HepG2 (cell line): Measurements from ENCODE around the gene NR1I2. TPM values are rescaled to one million over a fixed set of nuclear protein-coding genes. Genes with fewer than 3 reads are reported as not detected.

Experiments
- AHR ChIP-seq: IDR thresholded peaks from 2 replicates; pipeline ENCODE4 v1.6.1; 2018; ENCODE audit warnings: missing genetic modification reagents, missing compliant biosample characterization
- ARID2 ChIP-seq: sonication (generic); formaldehyde crosslinking; IDR thresholded peaks from 2 replicates; pipeline ENCODE4 v1.8.1; 2022; ENCODE audit warnings: mild to moderate bottlenecking, missing genetic modification reagents, borderline replicate concordance
- ASH2L ChIP-seq: fragments of 300-600, 200-600 bp; sonication (generic); IDR thresholded peaks from 2 replicates; pipeline ENCODE4 v1.7.0; 2017; ENCODE audit warnings: low read depth, mild to moderate bottlenecking, moderate library complexity, mixed read lengths, low read length; ENCODE audit not compliant: insufficient read length
- FLYWCH1 ChIP-seq: sonication (generic); formaldehyde crosslinking; IDR thresholded peaks from 2 replicates; pipeline ENCODE4 v1.8.1; 2023; ENCODE audit warnings: mild to moderate bottlenecking, missing genetic modification reagents
- JARID2 ChIP-seq: sonication (generic); formaldehyde crosslinking; IDR thresholded peaks from 2 replicates; pipeline ENCODE4 v1.8.1; 2023; ENCODE audit warnings: missing genetic modification reagents, inconsistent platforms; ENCODE audit not compliant: insufficient replicate concordance
- KDM4B ChIP-seq: sonication (generic); formaldehyde crosslinking; IDR thresholded peaks from 2 replicates; pipeline ENCODE4 v1.4.0; 2020; ENCODE audit warnings: missing genetic modification reagents
- KLF15 ChIP-seq: sonication (generic); formaldehyde crosslinking; IDR thresholded peaks from 2 replicates; pipeline ENCODE4 v1.8.1; 2023; ENCODE audit warnings: borderline replicate concordance, mild to moderate bottlenecking, inconsistent platforms, missing genetic modification reagents, mixed read lengths
- KLF6 ChIP-seq: IDR thresholded peaks from 2 replicates; pipeline ENCODE4 v1.8.0; 2016; ENCODE audit warnings: missing biosample characterization, missing genetic modification reagents
- MEIS2 ChIP-seq: sonication (generic); formaldehyde crosslinking; IDR thresholded peaks from 2 replicates; pipeline ENCODE4 v1.9.0; 2021; ENCODE audit warnings: mild to moderate bottlenecking, missing genetic modification reagents
- RERE ChIP-seq: IDR thresholded peaks from 2 replicates; pipeline ENCODE4 v1.6.1; 2016; ENCODE audit warnings: low read depth, missing genetic modification reagents, missing compliant biosample characterization
- SYNCRIP ChIP-seq: fragments of 200-400 bp; formaldehyde crosslinking; IDR thresholded peaks from 2 replicates; pipeline ENCODE4 v1.6.1; 2018; ENCODE audit warnings: mild to moderate bottlenecking, low read depth, low read length; ENCODE audit not compliant: insufficient read depth
- TAF1 ChIP-seq: sonication (generic); formaldehyde crosslinking; IDR thresholded peaks from 2 replicates; pipeline ENCODE4 v1.4.0; 2020; ENCODE audit warnings: missing genetic modification reagents
- TAF15 ChIP-seq: fragments of 200-400 bp; formaldehyde crosslinking; IDR thresholded peaks from one replicate; pipeline ENCODE4 v1.6.1; 2018; ENCODE audit warnings: mild to moderate bottlenecking, low read depth, low read length; ENCODE audit not compliant: poor library complexity, severe bottlenecking
- THRA ChIP-seq: sonication (generic); formaldehyde crosslinking; IDR thresholded peaks from 2 replicates; pipeline ENCODE4 v1.4.0; 2020; ENCODE audit warnings: missing genetic modification reagents, borderline replicate concordance
- ZBTB26 ChIP-seq: IDR thresholded peaks from 2 replicates; pipeline ENCODE4 v1.6.1; 2016; ENCODE audit warnings: missing compliant biosample characterization, missing genetic modification reagents, borderline replicate concordance
- polyA plus RNA-seq, 8 experiments: library from polyadenylated mRNA; depleted of rRNA in 3 of 8; stranded (reverse) in 7 of 8; unstranded in 1 of 8; fragments of >200 nt; fragmentation: Illumina TruSeq in 4 of 8; extraction: Trizol in 4 of 8; gene quantifications; 2 replicates each; pipeline versions ENCODE4 v1.2.1 to v1.2.3, GENCODE V29; 2011 to 2016; ENCODE audit warnings: low read depth in 4 of 8, missing spikeins in 1 of 8, mixed read lengths in 1 of 8; ENCODE audit not compliant: insufficient read depth in 1 of 8
- total RNA-seq, 5 experiments: library from RNA; depleted of rRNA; stranded (reverse); fragments of >200 nt; fragmentation: Illumina TruSeq; extraction: Trizol; gene quantifications; 2 replicates each; pipeline ENCODE4 v1.2.3, GENCODE V29; 2016; ENCODE audit warnings: low read depth in 1 of 5
- TF ChIP-seq, protein P1 (sequence below): sonication (generic); formaldehyde crosslinking; IDR thresholded peaks from 2 replicates; pipeline ENCODE4 v1.4.0; 2020; ENCODE audit warnings: missing genetic modification reagents; ENCODE audit errors: not compliant biosample characterization
- TF ChIP-seq, protein P2 (sequence below): IDR thresholded peaks from 2 replicates; pipeline ENCODE4 v1.6.1; 2016; ENCODE audit warnings: mild to moderate bottlenecking

Gene NR1I2
- total and polyA plus RNA-seq, 2 of the 13 experiments (the other 11 are each of a cell fraction or from before 2014, with no cell fraction given): 8.8 to 13.4 TPM

DNA sequence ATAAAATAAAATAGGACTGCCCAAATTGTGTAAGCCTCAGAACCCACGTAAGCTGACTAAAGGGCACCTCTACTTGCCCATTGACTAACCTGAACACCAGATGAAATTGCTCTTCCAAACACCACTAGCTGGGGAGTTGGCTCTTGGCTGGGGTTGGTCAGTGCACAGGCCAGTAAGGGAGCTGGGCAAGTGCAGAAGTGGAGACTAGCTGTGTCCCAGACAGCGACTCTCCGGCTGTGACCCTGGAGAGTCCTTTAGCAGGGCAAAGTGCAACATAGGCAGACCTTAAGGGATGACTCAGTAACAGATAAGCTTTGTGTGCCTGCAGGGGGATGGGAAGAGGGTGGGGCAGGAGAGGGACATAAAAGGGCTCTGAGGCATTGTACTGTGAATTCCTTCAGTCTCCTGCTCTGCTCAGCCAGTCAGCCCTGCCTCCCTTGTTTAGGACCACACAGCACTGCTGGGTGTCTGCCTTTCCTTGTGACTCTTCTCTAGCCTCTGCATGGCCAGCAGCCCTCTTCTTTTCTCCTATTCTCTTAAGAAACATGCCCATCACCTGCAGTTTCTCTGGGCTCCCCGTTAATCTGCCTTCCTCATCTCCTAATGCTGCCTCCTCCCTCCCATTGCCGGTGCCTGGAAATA is 13.2 kb downstream of the NR1I2 start (continued):
- TF ChIP-seq, protein P1, sequence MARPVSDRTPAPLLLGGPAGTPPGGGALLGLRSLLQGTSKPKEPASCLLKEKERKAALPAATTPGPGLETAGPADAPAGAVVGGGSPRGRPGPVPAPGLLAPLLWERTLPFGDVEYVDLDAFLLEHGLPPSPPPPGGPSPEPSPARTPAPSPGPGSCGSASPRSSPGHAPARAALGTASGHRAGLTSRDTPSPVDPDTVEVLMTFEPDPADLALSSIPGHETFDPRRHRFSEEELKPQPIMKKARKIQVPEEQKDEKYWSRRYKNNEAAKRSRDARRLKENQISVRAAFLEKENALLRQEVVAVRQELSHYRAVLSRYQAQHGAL (CRISPR knock-in tag): no peak
- TF ChIP-seq ASH2L (no peak), TAF15 (no peak), AHR (CRISPR knock-in tag) (peak; percentile 30; the same call in 1 of the 2 replicates), ZBTB26 (CRISPR knock-in tag) (0 out of 2 replicates have a peak, but pooled peaks have one; percentile 30), KLF6 (CRISPR knock-in tag) (peak; percentile 78; the same call in 1 of the 2 replicates), KLF15 (CRISPR knock-in tag) (no peak), THRA (CRISPR knock-in tag) (peak; percentile 84; the same call in 1 of the 2 replicates), JARID2 (CRISPR knock-in tag) (no peak), KDM4B (CRISPR knock-in tag) (peak; percentile 56; the same call in 1 of the 2 replicates), SYNCRIP (no peak), TAF1 (no peak), ARID2 (no peak), MEIS2 (0 out of 2 replicates have a peak, but pooled peaks have one; percentile 33), FLYWCH1 (CRISPR knock-in tag) (no peak), RERE (peak; percentile 41; the same call in 1 of the 2 replicates)
- TF ChIP-seq, protein P2, sequence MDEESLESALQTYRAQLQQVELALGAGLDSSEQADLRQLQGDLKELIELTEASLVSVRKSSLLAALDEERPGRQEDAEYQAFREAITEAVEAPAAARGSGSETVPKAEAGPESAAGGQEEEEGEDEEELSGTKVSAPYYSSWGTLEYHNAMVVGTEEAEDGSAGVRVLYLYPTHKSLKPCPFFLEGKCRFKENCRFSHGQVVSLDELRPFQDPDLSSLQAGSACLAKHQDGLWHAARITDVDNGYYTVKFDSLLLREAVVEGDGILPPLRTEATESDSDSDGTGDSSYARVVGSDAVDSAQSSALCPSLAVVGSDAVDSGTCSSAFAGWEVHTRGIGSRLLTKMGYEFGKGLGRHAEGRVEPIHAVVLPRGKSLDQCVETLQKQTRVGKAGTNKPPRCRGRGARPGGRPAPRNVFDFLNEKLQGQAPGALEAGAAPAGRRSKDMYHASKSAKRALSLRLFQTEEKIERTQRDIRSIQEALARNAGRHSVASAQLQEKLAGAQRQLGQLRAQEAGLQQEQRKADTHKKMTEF (CRISPR knock-in tag): peak; percentile 73
